Measurements from ENCODE around the gene DIPK1A. TPM values are rescaled to one million over a fixed set of nuclear protein-coding genes. Genes with fewer than 3 reads are reported as not detected.
A peak's percentile ranks its signal among the peaks of the same experiment; 100 is the strongest.

Gene DIPK1A
- total and polyA plus RNA-seq, 9 donors: 5.9 to 11.0 (median 9.1) TPM

DNA sequence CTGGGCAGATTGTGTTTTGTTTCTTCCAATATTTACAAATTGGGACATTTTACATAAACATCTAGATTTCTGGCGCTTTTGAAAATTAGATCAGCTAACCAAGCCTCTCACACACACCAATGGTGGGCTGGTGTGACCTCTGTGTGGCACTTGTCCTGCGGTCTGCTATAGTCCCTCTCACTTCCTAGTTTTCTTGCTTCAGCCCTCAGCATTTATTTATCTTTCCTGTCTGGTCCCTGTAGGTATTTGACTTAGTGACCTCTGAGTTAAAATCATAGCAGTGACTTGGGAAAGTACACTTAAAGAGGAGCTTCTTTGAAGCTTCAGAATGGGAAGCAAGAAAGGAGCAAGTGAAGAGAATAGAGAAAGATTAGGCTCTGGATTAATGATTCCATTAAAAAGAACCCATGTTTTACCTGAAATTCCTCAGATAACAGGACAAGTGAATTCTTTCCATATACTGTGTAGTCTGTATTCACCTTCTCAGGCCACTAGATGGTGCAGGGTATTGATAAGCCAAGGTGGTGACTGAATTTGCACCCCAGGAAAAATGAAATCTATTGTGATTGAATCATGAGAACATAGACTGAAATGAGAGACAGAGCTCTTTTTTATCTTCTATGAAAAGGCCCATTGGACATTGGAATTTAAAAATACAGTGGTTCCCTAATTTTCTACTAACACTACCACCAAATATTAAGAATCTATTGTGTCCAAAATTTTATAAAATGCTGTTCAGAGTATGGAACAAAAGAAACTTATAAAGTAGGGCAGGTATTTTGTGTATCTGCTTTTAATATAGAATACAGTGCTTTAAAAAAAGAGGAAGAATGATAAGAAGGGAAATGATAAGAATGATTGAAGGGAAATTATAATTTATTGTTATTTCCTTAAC lies 7.1 kb upstream of the DIPK1A start:
- Histone ChIP-seq H3K4me3 (ENCODE audit: low read length) (no peak overlapping the region), H3K27ac (ENCODE audit: low read length) (no peak overlapping the region), H3K36me3 (ENCODE audit: control insufficient read depth, insufficient read depth, low read length) (no peaks in the 10 kb centered on the region), H3K9me3 (replicated peaks; ENCODE audit: control insufficient read depth, low read depth, low read length) (no peaks in the 10 kb centered on the region), H3K4me1 (ENCODE audit: control insufficient read depth, insufficient read depth, low read length) (no peaks in the 10 kb centered on the region), H3K27me3 (ENCODE audit: control insufficient read depth, insufficient read depth, low read length) (peaks cover 10% of the 10 kb centered on the region)
- no CpG with 5 or more reads among the region's 2 CpGs for WGBS (ENCODE audit: insufficient coverage)
- DNase-seq: no peak

DNA sequence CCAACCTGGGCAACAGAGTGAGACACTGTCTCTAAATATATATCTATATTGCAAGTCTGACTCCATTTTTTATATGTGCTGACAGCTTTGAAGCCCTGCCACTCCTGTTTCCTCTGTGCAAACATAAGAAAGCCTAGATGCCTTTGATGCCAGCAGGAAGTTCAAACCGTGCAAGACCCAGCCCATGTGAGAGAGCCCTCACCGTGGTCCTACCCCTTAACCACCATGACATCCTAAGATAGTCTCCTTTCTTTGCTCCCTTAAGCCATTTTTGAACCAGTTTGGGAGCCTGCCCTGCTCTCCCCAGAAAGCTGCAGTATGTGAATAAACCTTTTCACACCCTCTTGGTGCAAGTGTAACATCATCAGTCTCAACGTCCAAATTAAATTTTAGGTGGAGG lies 3.7 kb upstream of the DIPK1A start:
- WGBS (ENCODE audit: insufficient coverage): 52% methylated on average over 2 of the region's 3 CpGs
- H3K9me3 ChIP-seq (replicated peaks; ENCODE audit: control insufficient read depth, low read depth, low read length): no peaks in the 10 kb centered on the region
- no peak for DNase-seq

DNA sequence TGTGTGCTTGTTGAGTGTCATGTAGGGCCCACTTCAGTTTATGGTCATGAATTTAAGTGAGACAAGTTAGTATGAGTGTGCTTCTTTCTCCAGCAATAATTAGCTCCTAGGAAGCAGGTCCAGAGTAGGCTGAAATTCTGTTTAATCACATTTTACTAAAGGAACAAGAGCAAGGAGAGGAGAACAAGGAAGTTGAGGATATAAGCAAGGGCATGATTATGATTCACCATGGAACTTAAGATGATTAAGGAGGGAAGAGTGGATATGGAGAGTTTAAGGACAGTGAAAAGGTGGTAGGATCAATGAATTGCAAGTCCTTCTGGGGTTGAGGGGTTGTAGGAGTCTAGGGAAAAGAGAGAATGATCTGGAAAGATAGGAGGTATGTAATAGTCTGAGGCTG lies 3.1 kb upstream of the DIPK1A start:
- H3K9me3 ChIP-seq (replicated peaks; ENCODE audit: control insufficient read depth, low read depth, low read length): no peaks in the 10 kb centered on the region
- peaks cover 4% of the 10 kb centered on the region for H3K27me3 ChIP-seq (ENCODE audit: control insufficient read depth, insufficient read depth, low read length)

More for the DNA sequence above, 3.7 kb upstream of the DIPK1A start:
- no peaks in the 10 kb centered on the region for H3K36me3 ChIP-seq (ENCODE audit: control insufficient read depth, insufficient read depth, low read length)
- H3K27me3 ChIP-seq (ENCODE audit: control insufficient read depth, insufficient read depth, low read length): peaks cover 4% of the 10 kb centered on the region
- no peak overlapping the region for H3K4me3 ChIP-seq (ENCODE audit: low read length)
- peaks cover 13% of the 10 kb centered on the region for H3K4me1 ChIP-seq (ENCODE audit: control insufficient read depth, insufficient read depth, low read length)
- no peak overlapping the region for H3K27ac ChIP-seq (ENCODE audit: low read length)

DNA sequence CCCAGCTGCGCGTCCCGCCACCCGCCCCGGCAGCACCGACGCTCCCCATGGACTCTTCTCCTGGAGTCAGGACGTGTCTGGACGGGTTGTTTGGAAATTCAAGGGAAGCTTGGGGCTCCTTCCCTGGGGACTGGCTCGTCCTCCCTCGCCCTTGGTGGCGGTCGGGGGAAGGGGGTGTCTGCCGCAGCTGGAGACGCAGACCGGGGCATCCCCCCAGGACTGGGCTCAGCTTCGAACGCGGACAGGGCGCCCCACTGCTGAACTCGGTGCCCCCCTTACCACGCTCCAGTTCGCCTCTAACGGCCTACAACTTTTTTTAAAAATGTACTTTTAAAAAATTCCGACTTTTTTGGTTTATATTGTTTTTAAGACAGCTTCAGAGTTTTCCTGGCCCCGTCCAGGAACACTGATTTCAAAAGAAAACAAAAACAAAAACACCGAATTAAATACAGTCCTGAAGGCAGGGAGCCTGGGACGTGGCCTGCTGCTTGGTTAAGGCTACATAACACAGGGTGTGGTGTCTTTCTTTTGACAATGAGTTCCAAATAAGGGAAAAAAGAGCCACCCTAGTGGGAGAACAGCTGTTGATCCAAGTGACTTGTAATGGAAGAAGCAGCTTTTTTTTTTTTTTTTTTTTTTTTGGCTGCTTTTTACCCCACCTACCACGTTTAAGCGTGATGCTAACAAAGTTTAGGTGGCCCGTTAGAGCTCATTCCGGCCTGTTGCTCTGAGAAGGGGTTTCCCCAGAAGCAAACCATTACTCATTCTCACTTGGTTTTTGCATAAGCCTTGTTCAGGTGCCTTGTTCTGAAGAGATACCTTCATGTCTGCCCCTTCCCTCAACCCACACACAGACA lies 862 bp upstream of the DIPK1A start:
- Histone ChIP-seq H3K27me3 (ENCODE audit: control insufficient read depth, insufficient read depth, low read length) (peaks cover 4% of the 10 kb centered on the region), H3K36me3 (ENCODE audit: control insufficient read depth, insufficient read depth, low read length) (no peaks in the 10 kb centered on the region), H3K4me1 (ENCODE audit: control insufficient read depth, insufficient read depth, low read length) (peaks cover 16% of the 10 kb centered on the region), H3K9me3 (replicated peaks; ENCODE audit: control insufficient read depth, low read depth, low read length) (no peaks in the 10 kb centered on the region), H3K27ac (ENCODE audit: low read length) (peak overlapping the region; percentile 93), H3K4me3 (ENCODE audit: low read length) (peak overlapping the region; percentile 84)
- peak; percentile 92 for DNase-seq
- 2% methylated on average over 15 of the region's 32 CpGs for WGBS (ENCODE audit: insufficient coverage)

More for the DNA sequence above, 3.1 kb upstream of the DIPK1A start:
- peaks cover 13% of the 10 kb centered on the region for H3K4me1 ChIP-seq (ENCODE audit: control insufficient read depth, insufficient read depth, low read length)
- H3K36me3 ChIP-seq (ENCODE audit: control insufficient read depth, insufficient read depth, low read length): no peaks in the 10 kb centered on the region
- no peak for DNase-seq
- no peak overlapping the region for H3K4me3 ChIP-seq (ENCODE audit: low read length)
- no peak overlapping the region for H3K27ac ChIP-seq (ENCODE audit: low read length)

DNA sequence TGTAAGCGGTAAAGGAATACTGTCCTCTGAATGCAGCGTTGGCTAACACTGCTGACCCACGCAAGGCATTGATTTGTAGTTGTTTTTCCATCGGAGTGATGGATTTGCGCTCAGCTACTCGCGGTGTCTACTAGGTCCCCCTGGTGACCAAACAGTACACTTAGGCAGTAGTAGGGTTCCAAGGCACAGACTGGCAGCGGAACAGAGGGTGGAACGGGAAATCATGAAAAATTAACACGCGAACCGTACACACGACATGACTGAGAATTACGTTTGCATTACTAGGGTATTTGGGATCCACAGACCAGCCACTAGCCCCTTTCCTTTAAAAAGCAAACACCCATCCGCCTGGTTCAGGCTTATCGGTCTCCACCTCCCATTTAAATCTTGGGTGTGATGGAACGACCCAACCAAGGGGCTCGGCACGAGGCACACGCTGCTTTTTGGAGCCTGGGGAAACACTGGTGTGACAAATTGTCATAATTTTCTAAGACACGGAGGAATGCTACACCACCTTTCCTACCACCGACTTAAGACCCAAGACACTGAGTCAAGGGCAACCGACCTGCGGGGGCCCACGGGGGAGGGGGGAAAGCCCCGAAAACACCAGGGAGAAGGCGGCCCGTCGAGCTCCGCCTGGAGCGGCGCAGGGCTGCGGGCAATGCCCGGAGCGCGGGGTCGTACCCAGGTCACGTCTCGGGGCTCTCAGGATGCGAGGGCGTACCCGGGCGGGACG lies 699 bp downstream of the DIPK1A start:
- peaks cover 19% of the 10 kb centered on the region for H3K4me1 ChIP-seq (ENCODE audit: control insufficient read depth, insufficient read depth, low read length)

DNA sequence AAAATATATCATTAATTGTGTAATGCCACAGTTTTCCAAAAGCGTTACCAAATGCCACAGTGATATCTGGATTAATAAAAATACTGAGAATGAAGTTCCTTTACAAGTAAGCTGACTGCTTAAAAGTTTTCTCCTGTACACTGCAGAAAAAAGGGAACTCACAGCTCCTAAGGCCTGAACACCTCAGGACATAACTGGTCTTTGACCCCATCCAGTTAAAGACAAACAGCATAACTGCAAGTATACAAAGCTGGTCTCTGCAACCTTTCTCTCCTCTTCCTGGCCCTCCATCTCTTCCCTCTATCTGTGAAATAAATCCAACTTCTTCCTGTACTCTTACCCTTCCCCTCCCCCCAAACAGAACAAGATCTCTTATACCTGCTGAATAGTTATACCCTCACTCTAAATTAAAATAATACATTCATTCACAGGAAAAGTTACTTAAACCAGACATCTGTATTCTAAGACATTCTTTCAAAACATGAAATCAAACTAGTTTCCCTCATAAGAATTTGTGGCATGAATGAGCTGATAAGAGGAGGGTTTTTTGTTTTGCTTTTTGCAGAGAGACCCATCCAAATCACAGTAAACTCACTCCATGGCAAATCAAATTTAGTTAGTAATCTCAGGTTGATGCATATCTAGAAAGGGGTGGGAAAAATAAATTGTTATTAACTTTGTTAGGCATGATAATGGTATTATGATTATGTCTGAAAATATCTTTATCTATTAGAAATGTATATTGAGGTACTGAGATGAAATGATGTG lies 2.9 kb downstream of the DIPK1A start:
- Histone ChIP-seq H3K9me3 (replicated peaks; ENCODE audit: control insufficient read depth, low read depth, low read length) (no peaks in the 10 kb centered on the region), H3K27me3 (ENCODE audit: control insufficient read depth, insufficient read depth, low read length) (no peaks in the 10 kb centered on the region), H3K4me1 (ENCODE audit: control insufficient read depth, insufficient read depth, low read length) (peaks cover 19% of the 10 kb centered on the region), H3K36me3 (ENCODE audit: control insufficient read depth, insufficient read depth, low read length) (no peaks in the 10 kb centered on the region), H3K27ac (ENCODE audit: low read length) (no peak overlapping the region), H3K4me3 (ENCODE audit: low read length) (no peak overlapping the region)
- no CpG with 5 or more reads among the region's 1 CpG for WGBS (ENCODE audit: insufficient coverage)
- no peak for DNase-seq

More for the DNA sequence above, 699 bp downstream of the DIPK1A start:
- Histone ChIP-seq H3K36me3 (ENCODE audit: control insufficient read depth, insufficient read depth, low read length) (no peaks in the 10 kb centered on the region), H3K4me3 (ENCODE audit: low read length) (peak overlapping the region; percentile 84), H3K27ac (ENCODE audit: low read length) (peak overlapping the region; percentile 72), H3K9me3 (replicated peaks; ENCODE audit: control insufficient read depth, low read depth, low read length) (no peaks in the 10 kb centered on the region), H3K27me3 (ENCODE audit: control insufficient read depth, insufficient read depth, low read length) (peaks cover 2% of the 10 kb centered on the region)
- peak; percentile 88 for DNase-seq
- 1% methylated on average over 36 of the region's 44 CpGs for WGBS (ENCODE audit: insufficient coverage)

DNA sequence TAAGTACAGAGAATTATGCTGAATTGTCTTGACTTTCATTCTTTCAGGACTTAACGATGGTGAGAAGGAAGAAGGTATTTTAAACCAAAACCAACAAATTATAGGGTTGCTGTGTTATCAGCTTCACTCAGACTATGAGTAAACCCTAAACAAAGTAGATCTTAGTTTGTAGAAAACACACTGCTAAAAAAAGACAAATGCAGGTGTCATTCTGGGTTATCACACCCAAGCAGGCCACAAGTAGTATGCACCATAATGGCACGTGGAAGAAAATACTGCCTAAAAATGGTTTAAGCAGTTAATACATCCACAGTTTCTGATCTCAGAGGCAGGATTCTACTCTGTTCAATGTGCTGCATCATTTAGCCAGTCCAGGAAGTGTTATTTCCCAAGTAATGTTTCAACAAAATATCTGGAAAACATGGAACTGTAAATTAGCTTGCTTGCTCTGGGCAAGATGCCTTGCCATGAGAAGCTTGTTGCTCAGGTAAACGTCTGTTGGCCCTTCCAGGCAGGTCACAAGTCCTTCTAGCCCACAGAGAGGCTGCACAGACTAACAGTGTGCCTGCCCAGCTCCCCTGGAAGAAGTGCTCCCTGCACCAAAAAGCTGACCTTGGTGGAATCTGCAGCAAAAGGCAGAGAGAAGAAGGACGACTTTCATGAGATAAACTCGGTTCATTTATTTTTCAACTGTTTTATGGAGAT lies 4.1 kb downstream of the DIPK1A start:
- no peaks in the 10 kb centered on the region for H3K27me3 ChIP-seq (ENCODE audit: control insufficient read depth, insufficient read depth, low read length)
- H3K9me3 ChIP-seq (replicated peaks; ENCODE audit: control insufficient read depth, low read depth, low read length): no peaks in the 10 kb centered on the region
- WGBS (ENCODE audit: insufficient coverage): 25% methylated on average over 1 of the region's 5 CpGs
- no peak overlapping the region for H3K4me3 ChIP-seq (ENCODE audit: low read length)
- H3K4me1 ChIP-seq (ENCODE audit: control insufficient read depth, insufficient read depth, low read length): peaks cover 14% of the 10 kb centered on the region
- no peak for DNase-seq
- H3K27ac ChIP-seq (ENCODE audit: low read length): no peak overlapping the region
- no peaks in the 10 kb centered on the region for H3K36me3 ChIP-seq (ENCODE audit: control insufficient read depth, insufficient read depth, low read length)

DNA sequence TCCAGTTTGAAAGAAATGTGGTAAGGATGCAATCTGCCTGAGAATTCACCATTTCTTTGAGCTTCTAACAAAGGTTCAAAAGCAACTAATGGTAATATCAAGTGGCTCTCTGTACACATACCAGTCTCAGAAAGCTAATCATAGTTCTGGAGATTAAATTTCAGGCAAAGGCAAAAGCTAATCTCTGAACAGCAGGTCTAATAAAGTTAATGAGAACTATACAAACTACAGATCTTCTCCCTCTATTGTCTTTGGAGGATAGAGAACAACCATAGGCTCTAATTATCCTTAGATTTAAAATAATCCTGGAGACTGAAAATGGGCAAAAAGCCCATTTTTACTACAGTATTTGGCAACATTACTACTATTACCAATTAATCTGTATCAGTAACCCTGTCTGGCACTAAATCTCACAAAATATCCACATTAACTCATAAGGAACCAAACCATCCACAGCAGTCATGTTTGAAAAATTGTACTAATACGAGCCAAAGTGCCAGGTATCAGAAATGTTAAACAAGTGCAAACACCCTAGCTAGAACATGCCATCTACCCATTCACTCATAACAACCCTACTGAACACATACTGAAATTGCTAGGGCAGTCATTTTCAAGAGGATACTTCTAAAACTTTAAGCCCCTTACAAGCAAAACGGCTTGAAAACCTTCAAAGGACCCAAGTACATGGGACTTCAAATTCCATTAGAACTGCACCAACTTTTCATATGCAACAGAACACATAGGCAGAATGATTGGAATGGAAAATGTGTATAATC lies 4.8 kb downstream of the DIPK1A start:
- no peak overlapping the region for H3K27ac ChIP-seq (ENCODE audit: low read length)
- 75% methylated on average over 1 of the region's 2 CpGs for WGBS (ENCODE audit: insufficient coverage)
- DNase-seq: no peak
- H3K9me3 ChIP-seq (replicated peaks; ENCODE audit: control insufficient read depth, low read depth, low read length): no peaks in the 10 kb centered on the region
- no peak overlapping the region for H3K4me3 ChIP-seq (ENCODE audit: low read length)
- H3K27me3 ChIP-seq (ENCODE audit: control insufficient read depth, insufficient read depth, low read length): no peaks in the 10 kb centered on the region
- peaks cover 10% of the 10 kb centered on the region for H3K4me1 ChIP-seq (ENCODE audit: control insufficient read depth, insufficient read depth, low read length)
- H3K36me3 ChIP-seq (ENCODE audit: control insufficient read depth, insufficient read depth, low read length): no peaks in the 10 kb centered on the region
